ENCODE results near the gene RCN1.

GRCh38 chr11:32055861-32056260 is 35.0 kb upstream of the RCN1 start:
- TF ChIP-seq, protein P1, sequence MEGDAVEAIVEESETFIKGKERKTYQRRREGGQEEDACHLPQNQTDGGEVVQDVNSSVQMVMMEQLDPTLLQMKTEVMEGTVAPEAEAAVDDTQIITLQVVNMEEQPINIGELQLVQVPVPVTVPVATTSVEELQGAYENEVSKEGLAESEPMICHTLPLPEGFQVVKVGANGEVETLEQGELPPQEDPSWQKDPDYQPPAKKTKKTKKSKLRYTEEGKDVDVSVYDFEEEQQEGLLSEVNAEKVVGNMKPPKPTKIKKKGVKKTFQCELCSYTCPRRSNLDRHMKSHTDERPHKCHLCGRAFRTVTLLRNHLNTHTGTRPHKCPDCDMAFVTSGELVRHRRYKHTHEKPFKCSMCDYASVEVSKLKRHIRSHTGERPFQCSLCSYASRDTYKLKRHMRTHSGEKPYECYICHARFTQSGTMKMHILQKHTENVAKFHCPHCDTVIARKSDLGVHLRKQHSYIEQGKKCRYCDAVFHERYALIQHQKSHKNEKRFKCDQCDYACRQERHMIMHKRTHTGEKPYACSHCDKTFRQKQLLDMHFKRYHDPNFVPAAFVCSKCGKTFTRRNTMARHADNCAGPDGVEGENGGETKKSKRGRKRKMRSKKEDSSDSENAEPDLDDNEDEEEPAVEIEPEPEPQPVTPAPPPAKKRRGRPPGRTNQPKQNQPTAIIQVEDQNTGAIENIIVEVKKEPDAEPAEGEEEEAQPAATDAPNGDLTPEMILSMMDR (conservative IDR thresholded peaks at IDR 0.05; ENCODE audit: low read length) = no peak
- TF ChIP-seq EZH2phosphoT487 (IDR thresholded peaks at IDR 0.05; ENCODE audit: borderline replicate concordance, low read depth, low read length) = no peak

Data from OCI-LY7 (cell line).